ENCODE measurements around the gene FBXO47. TPM values are rescaled to one million over a fixed set of nuclear protein-coding genes. Genes with fewer than 3 reads are reported as not detected.
"Not testable (repeated sequence)": the region's sequence is repeated elsewhere in the genome, so short reads cannot be mapped to it uniquely, and the experiment has no call there.

Gene FBXO47
- total RNA-seq, 1 experiment from 2014 or later = not detected

DNA sequence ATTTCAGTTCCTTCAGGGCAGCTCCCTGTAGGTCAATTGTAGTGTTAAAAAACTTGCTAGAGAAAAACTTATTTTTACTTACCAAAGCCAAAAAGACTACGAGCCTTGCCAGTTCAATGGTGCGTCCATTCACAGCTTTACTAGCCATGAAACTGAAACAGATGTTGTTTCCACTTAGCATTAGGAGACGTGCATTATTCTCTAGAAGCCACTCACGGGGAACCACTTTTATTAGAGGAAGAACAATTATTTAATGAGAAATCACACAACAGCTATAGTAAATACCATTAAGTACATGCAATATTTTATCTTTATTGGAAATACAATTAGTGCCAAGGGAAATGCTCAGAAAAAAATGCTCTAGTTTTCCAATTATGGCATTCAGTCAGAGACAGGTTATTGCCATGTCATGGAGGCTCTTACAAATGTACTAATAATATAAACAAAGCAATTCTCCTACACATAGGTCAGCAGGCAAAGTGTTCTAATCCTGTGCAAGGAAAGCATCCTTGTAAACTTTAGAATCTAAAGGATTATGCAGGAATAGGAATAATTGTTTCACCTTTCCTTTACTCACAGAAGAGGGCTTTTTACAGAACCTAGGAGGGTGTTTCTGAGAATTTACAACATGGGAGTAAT lies 24.4 kb downstream of the FBXO47 start:
- no peak for DNase-seq
- H3K27me3 ChIP-seq = 0 out of 2 replicates have a peak, but pooled peaks cover 2% of the 10 kb centered on the region

DNA sequence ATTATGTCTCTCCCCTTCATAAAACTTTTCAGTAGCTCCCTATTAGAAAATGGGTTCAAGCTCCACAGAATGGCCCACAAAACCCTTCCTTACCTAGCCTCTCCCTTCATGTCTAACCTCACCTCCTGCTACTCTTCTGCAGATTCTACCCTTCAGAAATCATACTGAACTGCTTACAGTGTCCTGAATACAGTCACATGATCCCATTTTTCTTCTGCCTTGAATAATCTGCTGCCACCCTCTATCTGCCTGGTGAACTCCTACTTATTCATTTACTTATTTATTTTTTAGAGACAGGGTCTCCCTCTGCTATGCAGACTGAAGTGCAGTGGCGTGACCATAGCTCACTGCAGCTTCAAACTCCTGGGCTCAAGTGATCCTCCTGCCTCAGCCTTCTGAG lies 26.8 kb downstream of the FBXO47 start:
- H3K27me3 ChIP-seq = peaks cover 11% of the 10 kb centered on the region

More for the DNA sequence above, 24.4 kb downstream of the FBXO47 start:
- Histone ChIP-seq H3K36me3 (no peaks in the 10 kb centered on the region), H3K9me3 (no peaks in the 10 kb centered on the region), H3K4me3 (no peak overlapping the region)

DNA sequence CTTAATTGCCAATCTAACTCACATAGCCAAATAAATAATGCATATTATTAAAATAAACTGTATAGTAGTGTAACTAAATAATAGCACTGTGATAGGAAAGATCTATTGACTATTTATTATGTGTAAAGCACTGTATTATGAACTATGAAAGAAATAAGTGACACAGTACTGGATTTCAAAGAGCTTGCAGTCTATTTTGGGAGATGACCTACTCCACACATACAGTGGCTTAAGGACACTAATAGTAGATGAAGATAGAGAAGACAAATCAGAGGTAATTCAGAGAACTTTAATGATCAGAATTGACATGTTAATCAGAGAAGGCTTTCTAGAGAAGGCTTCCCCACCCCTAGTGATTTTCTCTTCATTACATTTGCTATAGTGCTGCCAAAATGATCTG lies 27.2 kb downstream of the FBXO47 start:
- Histone ChIP-seq H3K9me3 (no peaks in the 10 kb centered on the region), H3K4me3 (no peak overlapping the region), H3K27me3 (peaks cover 13% of the 10 kb centered on the region), H3K36me3 (no peaks in the 10 kb centered on the region)
- DNase-seq = no peak

More for the DNA sequence above, 26.8 kb downstream of the FBXO47 start:
- no peaks in the 10 kb centered on the region for H3K36me3 ChIP-seq
- no peaks in the 10 kb centered on the region for H3K9me3 ChIP-seq
- no peak for DNase-seq
- H3K4me3 ChIP-seq = no peak overlapping the region

DNA sequence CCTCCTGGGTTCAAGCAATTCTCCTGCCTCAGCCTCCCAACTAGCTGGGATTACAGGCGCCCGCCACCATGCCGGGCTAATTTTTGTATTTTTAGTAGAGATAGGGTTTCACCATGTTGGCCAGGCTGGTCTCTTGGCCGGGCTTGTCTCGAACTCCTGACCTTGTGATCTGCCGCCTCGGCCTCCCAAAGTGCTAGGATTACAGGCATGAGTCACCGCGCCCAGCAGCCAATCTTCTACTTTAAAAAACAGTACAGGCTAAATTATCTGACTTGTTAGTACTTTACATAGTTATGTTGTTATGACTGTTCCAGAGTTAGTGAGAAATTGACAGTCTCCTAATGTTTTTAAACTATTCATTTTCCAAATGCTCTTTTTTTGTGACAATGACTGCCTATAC lies 33.2 kb downstream of the FBXO47 start:
- H3K27me3 ChIP-seq = peaks cover 14% of the 10 kb centered on the region
- not testable (repeated sequence) for H3K9me3 ChIP-seq, H3K4me3 ChIP-seq, H3K36me3 ChIP-seq
- DNase-seq = peak; percentile 62

DNA sequence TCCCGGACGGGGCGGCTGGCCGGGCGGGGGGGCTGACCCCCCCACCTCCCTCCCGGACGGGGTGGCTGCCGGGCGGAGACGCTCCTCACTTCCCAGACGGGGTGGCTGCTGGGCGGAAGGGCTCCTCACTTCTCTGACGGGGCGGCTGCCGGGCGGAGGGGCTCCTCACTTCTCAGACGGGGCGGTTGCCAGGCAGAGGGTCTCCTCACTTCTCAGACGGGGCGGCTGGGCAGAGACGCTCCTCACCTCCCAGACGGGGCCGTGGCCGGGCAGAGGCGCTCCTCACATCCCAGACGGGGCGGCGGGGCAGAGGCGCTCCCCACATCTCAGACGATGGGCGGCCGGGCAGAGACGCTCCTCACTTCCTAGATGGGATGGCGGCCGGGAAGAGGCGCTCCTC lies 36.4 kb downstream of the FBXO47 start:
- not testable (repeated sequence) for H3K9me3 ChIP-seq, H3K4me3 ChIP-seq, H3K27me3 ChIP-seq, H3K36me3 ChIP-seq, DNase-seq

DNA sequence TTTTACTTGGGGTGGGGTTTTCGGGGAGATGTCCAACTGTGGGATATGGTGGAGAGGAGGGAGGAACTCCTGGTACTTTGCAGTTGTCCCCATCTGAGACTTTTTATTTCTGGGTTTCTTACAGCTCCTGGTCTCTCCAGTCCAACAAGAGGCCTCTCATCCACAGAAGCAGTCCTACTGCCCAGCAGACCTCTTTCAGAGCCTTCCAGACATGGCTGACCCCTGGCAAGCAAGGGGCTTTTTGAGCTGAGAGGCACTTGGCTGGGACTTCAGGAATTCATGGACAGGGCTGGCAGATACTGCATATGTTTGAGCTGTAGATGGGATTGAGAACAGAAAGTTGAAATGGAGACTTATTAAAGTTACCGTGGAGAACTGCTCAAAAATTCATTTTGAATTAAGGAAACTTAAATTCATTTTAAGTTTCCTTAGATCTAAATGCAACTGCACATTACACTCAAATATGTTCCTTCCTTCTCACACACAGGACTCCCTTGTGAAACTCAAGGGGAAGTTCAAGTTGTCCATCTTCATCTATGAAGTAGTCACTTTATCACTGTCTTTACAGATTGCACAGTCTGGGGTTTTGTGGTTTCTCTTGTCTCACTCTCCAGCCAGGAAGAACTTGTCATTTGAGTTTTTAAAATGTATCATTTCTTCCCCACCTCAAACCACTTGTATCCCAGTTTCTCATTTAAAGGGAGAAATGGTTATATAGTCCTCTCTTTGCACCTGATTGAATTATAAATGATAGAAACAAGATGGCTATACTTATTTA lies 40.7 kb downstream of the FBXO47 start:
- no peak overlapping the region for H3K4me3 ChIP-seq
- DNase-seq = no peak
- H3K9me3 ChIP-seq = no peaks in the 10 kb centered on the region
- no peaks in the 10 kb centered on the region for H3K27me3 ChIP-seq
- H3K36me3 ChIP-seq = peaks cover 4% of the 10 kb centered on the region

DNA sequence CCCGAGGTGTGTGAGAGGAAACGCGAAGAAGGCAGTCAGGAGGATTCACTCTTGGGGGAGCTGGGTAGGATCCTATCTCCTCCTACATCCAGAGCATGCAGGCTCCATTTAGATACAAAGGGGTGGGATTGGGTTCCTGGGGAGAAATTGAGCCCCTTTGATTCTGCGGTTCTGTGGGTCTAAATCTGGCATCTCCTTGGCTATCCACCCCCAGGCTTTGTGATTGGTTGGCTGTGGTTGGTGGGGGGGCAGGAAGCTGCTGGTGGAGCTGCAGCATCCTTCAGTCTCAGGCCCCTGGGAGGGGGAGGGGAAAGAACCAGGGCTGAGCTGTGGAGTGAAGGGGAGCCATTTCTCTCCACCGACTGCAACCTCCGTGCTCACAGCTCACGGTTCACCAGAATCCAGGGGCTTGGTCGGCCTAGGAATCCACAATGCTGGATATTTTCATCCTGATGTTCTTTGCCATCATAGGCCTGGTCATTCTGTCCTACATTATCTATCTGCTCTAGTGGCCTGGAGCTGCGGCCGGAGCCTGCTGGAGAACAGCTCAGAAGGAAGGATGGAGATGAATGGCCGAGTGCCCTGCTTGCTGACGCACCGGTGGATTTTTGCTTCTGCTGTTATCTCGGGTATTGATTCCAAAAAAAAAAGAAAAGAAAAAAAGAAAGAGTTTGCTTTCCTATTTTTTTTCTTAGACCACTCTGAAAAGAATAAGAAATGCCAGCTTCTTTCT lies 41.8 kb downstream of the FBXO47 start, which contains the start of gene LASP1NB:
Gene LASP1NB, plus strand, starts transcription at position 352 of the 733 bp plus-strand sequence.
- Histone ChIP-seq H3K27me3 (no peaks in the 10 kb centered on the region), H3K36me3 (peaks cover 14% of the 10 kb centered on the region), H3K9me3 (no peaks in the 10 kb centered on the region), H3K4me3 (no peak within 1 kb of the TSS)
- DNase-seq = no peak

DNA sequence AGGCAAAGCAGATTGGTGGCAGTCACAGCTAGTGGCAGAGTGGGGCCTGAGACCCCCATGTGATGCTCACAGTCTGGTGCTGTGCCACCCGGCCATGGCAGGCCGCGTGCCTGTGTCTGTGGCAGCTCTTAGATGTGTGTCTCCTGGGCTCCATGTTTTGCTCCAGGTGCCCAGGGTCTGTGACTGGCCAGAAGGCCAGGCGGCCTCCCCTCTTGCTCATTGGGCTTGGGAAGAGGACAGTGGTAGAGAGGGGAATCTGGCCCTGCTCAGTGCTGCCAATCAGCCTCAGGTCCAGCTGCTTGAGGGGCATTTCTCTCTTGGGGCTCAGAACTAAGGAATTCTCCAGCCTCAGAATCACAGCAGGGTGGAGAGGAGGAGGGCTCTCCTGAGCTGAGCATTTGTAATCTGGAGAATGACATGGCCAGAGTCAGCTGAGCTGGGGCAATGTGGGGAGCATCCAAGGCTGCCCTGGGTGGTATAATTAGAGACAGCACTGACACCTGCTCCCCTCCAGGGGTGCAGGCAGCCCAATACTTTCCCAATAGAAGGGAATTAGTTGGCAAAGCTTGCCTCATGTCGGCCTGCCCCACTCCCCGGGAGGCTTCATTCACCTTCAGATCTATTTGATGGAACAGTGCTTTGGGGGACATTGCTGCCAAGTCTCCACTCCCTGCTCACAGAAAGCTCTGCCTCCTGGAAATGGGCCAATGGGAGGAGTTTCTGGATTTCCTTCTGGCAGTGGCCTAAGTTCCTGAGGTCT lies 44.5 kb downstream of the FBXO47 start:
- H3K27me3 ChIP-seq = no peaks in the 10 kb centered on the region
- peak; percentile 71 for DNase-seq

DNA sequence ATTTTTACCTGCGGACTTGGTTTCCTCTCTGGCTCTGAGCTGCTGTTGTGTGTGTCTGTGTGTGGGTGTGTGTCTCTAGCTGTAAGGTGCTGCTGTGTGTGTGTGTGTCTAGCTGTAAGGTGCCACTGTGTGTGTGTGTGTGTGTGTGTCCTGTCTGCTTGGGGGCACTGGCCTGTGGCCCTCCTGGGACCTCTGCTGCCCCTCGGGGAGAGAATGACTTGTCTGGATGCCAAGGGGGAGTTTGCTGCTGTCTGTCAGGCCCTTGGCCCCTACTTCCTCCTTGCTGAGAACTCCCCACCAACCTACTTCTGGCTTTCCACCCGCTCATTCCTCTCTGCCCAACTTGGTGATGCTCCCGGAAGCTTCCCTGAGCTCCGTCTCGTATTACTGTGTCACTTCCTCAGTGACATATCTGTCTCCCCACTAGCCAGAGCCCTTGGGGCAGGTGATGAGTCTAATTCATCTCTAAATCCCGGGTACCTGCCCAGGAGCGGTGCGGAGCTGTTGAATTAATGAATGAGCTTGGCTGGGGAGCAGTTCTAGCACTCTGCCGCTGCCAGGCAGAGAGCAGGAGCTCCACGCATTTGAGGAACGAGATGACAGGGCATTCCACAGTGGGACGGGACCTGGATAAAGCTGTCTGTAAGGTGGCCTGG lies 45.3 kb downstream of the FBXO47 start:
- Histone ChIP-seq H3K4me3 (no peak overlapping the region), H3K36me3 (peaks cover 50% of the 10 kb centered on the region), H3K27me3 (no peaks in the 10 kb centered on the region), H3K9me3 (no peaks in the 10 kb centered on the region)
- no peak for DNase-seq

More for the DNA sequence above, 44.5 kb downstream of the FBXO47 start:
- no peaks in the 10 kb centered on the region for H3K9me3 ChIP-seq
- no peak overlapping the region for H3K4me3 ChIP-seq
- H3K36me3 ChIP-seq = peaks cover 42% of the 10 kb centered on the region

DNA sequence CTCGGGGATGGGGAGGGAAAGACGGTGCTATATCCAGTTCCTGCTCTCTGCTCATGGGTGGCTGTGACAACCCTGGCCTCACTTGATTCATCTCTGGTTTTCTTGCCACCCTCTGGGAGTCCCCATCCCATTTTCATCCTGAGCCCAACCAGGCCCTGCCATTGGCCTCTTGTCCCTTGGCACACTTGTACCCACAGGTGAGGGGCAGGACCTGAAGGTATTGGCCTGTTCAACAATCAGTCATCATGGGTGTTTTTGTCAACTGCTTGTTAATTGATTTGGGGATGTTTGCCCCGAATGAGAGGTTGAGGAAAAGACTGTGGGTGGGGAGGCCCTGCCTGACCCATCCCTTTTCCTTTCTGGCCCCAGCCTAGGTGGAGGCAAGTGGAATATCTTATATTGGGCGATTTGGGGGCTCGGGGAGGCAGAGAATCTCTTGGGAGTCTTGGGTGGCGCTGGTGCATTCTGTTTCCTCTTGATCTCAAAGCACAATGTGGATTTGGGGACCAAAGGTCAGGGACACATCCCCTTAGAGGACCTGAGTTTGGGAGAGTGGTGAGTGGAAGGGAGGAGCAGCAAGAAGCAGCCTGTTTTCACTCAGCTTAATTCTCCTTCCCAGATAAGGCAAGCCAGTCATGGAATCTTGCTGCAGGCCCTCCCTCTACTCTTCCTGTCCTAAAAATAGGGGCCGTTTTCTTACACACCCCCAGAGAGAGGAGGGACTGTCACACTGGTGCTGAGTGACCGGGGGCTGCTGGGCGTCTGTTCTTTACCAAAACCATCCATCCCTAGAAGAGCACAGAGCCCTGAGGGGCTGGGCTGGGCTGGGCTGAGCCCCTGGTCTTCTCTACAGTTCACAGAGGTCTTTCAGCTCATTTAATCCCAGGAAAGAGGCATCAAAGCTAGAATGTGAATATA lies 46.6 kb downstream of the FBXO47 start:
- H3K4me3 ChIP-seq = no peak overlapping the region
- peaks cover 62% of the 10 kb centered on the region for H3K36me3 ChIP-seq
- DNase-seq = no peak
- H3K27me3 ChIP-seq = no peaks in the 10 kb centered on the region
- H3K9me3 ChIP-seq = no peaks in the 10 kb centered on the region

DNA sequence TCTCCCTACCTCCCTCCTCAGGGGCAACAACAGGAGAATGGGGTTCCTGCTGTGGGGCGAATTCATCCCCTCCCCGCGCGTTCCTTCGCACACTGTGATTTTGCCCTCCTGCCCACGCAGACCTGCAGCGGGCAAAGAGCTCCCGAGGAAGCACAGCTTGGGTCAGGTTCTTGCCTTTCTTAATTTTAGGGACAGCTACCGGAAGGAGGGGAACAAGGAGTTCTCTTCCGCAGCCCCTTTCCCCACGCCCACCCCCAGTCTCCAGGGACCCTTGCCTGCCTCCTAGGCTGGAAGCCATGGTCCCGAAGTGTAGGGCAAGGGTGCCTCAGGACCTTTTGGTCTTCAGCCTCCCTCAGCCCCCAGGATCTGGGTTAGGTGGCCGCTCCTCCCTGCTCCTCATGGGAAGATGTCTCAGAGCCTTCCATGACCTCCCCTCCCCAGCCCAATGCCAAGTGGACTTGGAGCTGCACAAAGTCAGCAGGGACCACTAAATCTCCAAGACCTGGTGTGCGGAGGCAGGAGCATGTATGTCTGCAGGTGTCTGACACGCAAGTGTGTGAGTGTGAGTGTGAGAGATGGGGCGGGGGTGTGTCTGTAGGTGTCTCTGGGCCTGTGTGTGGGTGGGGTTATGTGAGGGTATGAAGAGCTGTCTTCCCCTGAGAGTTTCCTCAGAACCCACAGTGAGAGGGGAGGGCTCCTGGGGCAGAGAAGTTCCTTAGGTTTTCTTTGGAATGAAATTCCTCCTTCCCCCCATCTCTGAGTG lies 47.7 kb downstream of the FBXO47 start:
- Histone ChIP-seq H3K9me3 (no peaks in the 10 kb centered on the region), H3K36me3 (peaks cover 74% of the 10 kb centered on the region)
- no peak for DNase-seq

DNA sequence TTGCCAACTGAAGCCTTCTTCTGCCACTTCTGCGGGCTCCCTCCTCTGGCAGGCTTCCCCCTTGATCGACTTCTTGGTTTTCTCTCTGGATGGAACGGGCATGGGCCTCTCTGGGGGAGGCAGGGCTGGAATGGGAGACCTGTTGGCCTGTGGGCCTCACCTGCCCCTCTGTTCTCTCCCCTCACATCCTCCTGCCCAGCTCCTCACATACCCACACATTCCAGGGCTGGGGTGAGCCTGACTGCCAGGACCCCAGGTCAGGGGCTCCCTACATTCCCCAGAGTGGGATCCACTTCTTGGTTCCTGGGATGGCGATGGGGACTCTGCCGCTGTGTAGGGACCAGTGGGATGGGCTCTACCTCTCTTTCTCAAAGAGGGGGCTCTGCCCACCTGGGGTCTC lies 48.3 kb downstream of the FBXO47 start:
- H3K4me3 ChIP-seq = no peak overlapping the region
- no peaks in the 10 kb centered on the region for H3K9me3 ChIP-seq
- H3K36me3 ChIP-seq = peaks cover 80% of the 10 kb centered on the region
- no peaks in the 10 kb centered on the region for H3K27me3 ChIP-seq
- DNase-seq = no peak

More for the DNA sequence above, 47.7 kb downstream of the FBXO47 start:
- H3K4me3 ChIP-seq = no peak overlapping the region
- H3K27me3 ChIP-seq = no peaks in the 10 kb centered on the region

DNA sequence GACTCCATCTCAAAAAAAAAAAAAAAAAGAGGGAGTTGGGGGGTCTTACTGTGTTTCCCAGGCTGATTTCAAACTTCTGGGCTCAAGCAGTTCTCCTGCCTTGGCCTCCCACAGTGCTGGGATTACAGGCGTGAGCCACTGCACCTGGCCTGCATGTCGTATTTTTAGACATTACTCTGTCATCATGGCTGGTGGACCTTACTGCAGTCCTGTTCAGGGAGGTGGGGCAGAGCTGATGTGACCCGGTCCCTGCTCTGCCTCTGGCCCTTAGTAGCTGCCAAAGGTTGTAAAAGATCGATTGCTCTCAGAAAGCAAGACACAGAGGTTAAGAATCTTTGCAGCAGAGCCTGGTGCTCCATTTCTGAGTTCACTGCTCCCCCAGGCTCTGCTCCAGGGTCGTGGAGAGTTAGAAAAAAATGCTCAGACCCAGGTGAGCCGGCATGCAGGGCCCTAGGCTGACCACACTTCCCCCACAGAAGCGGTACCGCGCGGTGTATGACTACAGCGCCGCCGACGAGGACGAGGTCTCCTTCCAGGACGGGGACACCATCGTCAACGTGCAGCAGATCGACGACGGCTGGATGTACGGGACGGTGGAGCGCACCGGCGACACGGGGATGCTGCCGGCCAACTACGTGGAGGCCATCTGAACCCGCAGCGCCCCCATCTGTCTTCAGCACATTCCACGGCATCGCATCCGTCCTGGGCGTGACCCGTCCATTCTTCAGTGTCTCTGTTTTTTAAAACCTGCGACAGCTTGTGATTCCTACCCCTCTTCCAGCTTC lies 48.9 kb downstream of the FBXO47 start:
- no peaks in the 10 kb centered on the region for H3K9me3 ChIP-seq
- H3K36me3 ChIP-seq = peaks cover 85% of the 10 kb centered on the region
- no peaks in the 10 kb centered on the region for H3K27me3 ChIP-seq
- no peak for DNase-seq
- no peak overlapping the region for H3K4me3 ChIP-seq

DNA sequence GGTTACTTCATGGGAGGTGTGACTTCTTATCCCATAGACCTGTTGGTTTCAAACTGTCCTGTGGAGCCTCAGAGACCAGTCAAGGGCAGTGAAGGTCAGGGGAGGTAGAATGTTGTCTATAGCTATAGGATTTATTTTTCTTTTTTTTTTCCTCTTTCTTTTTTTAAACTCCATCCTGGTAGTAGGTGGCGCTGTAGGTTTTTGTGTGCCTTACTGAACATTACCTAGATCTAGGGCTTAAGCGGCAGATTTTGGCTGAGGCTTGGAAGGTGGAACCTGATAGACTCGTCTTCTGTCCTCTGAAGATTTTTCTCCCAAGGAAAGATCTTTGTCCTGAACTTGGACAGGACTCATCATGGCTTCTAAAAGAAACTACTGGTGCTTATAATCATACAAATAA lies 49.9 kb downstream of the FBXO47 start:
- DNase-seq = no peak
- H3K9me3 ChIP-seq = no peaks in the 10 kb centered on the region
- peaks cover 96% of the 10 kb centered on the region for H3K36me3 ChIP-seq

More for the DNA sequence above, 49.9 kb downstream of the FBXO47 start:
- H3K27me3 ChIP-seq = no peaks in the 10 kb centered on the region
- no peak overlapping the region for H3K4me3 ChIP-seq

All from MG63 (cell line).